IMR-90 (cell line): ENCODE data around the gene GVQW3. TPM values are rescaled to one million over a fixed set of nuclear protein-coding genes. Genes with fewer than 3 reads are reported as not detected.

ENCODE experiments used
- ATAC-seq: fragments of 200-7000 bp; cut with Tn5 transposase; 2 replicates; pipeline ENCODE4 v1.9.1; 2020; ENCODE audit warnings: low read depth, mild to moderate bottlenecking, moderate library complexity
- BruUV-seq: library from RNA; stranded (reverse); fragments of 400-500 nt; replicated peaks from 2 replicates; lab custom pipeline; 2021; lab: Mats Ljungman, UMichigan
- CTCF ChIA-PET: fragments of 300-600 bp; formaldehyde crosslinking; extraction: SDS; loops from one replicate; lab custom pipeline; 2021; ENCODE audit warnings: antibody characterized with exemption; lab: Yijun Ruan, JAX
- POLR2A ChIA-PET: fragments of 300-600 bp; sonication (Branson Sonifier 250); formaldehyde crosslinking; loops from one replicate; lab custom pipeline; 2022; ENCODE audit warnings: antibody characterized with exemption; ENCODE audit not compliant: unreplicated experiment; lab: Charles Lee
- DNase-seq: peaks from one replicate; pipeline ENCODE4 v3.0.0; 2013
- H2AFZ ChIP-seq: replicated peaks from 2 replicates; pipeline ENCODE3; 2013; ENCODE audit warnings: low read length, mild to moderate bottlenecking; ENCODE audit not compliant: poor library complexity
- H2AK5ac ChIP-seq: 2 replicates; pipeline ENCODE4 v1.6.1; 2013; ENCODE audit warnings: low read depth, low read length, inconsistent platforms
- H2AK9ac ChIP-seq: replicated peaks from 2 replicates; pipeline ENCODE3; 2013; ENCODE audit warnings: mild to moderate bottlenecking, low read depth, low read length, moderate library complexity; ENCODE audit not compliant: poor library complexity
- H2BK120ac ChIP-seq: 2 replicates; pipeline ENCODE4 v1.6.1; 2013; ENCODE audit warnings: low read depth, low read length, inconsistent platforms
- H2BK15ac ChIP-seq: 3 replicates; pipeline ENCODE4 v1.6.1; 2013; ENCODE audit warnings: low read depth, low read length, inconsistent platforms
- H2BK20ac ChIP-seq: 2 replicates; pipeline ENCODE4 v1.6.1; 2013; ENCODE audit warnings: low read depth, mild to moderate bottlenecking, inconsistent platforms, low read length, moderate library complexity
- H2BK5ac ChIP-seq: 2 replicates; pipeline ENCODE4 v1.6.1; 2013; ENCODE audit warnings: mild to moderate bottlenecking, low read depth, low read length, inconsistent platforms; ENCODE audit not compliant: poor library complexity, severe bottlenecking
- H3K14ac ChIP-seq: replicated peaks from 2 replicates; pipeline ENCODE4 v1.6.1; 2013; ENCODE audit warnings: low read depth, low read length, inconsistent platforms
- H3K18ac ChIP-seq: 2 replicates; pipeline ENCODE4 v1.6.1; 2013; ENCODE audit warnings: low read depth, low read length, control low read depth
- H3K23ac ChIP-seq: 2 replicates; pipeline ENCODE4 v1.6.1; 2013; ENCODE audit warnings: low read depth, low read length, inconsistent platforms
- H3K27ac ChIP-seq: 2 replicates; pipeline ENCODE4 v1.5.1; 2013; ENCODE audit warnings: mild to moderate bottlenecking, control low read depth, low read length; ENCODE audit not compliant: insufficient read depth
- H3K27me3 ChIP-seq: 2 replicates; pipeline ENCODE4 v1.6.1; 2013; ENCODE audit warnings: low read length; ENCODE audit not compliant: control insufficient read depth, insufficient read depth
- H3K36me3 ChIP-seq: 2 replicates; pipeline ENCODE4 v1.6.1; 2013; ENCODE audit warnings: low read length, mixed read lengths; ENCODE audit not compliant: control insufficient read depth, insufficient read depth
- H3K4ac ChIP-seq: 2 replicates; pipeline ENCODE4 v1.6.1; 2013; ENCODE audit warnings: low read depth, low read length, inconsistent platforms
- H3K4me1 ChIP-seq: 2 replicates; pipeline ENCODE4 v1.6.1; 2013; ENCODE audit warnings: low read length, mixed read lengths; ENCODE audit not compliant: control insufficient read depth, insufficient read depth
- H3K4me2 ChIP-seq: 2 replicates; pipeline ENCODE4 v1.6.1; 2013; ENCODE audit warnings: low read depth, mild to moderate bottlenecking, control low read depth, low read length, moderate library complexity
- H3K4me3 ChIP-seq: 2 replicates; pipeline ENCODE4 v1.5.1; 2013; ENCODE audit warnings: low read depth, mild to moderate bottlenecking, control low read depth, low read length, moderate library complexity; ENCODE audit not compliant: insufficient read depth
- H3K56ac ChIP-seq: 2 replicates; pipeline ENCODE4 v1.6.1; 2013; ENCODE audit warnings: low read length, inconsistent platforms; ENCODE audit not compliant: insufficient read depth; ENCODE audit errors: extremely low read depth
- H3K79me1 ChIP-seq, 2 experiments: 2 replicates each; pipeline ENCODE4 v1.6.1; 2013; ENCODE audit warnings: low read length in 2 of 2, inconsistent platforms in 1 of 2, low read depth in 1 of 2
- H3K9ac ChIP-seq: 2 replicates; pipeline ENCODE4 v1.6.1; 2013; ENCODE audit warnings: low read depth, low read length, control low read depth
- H3K9me1 ChIP-seq: 2 replicates; pipeline ENCODE4 v1.6.1; 2013; ENCODE audit warnings: low read length, inconsistent platforms; ENCODE audit not compliant: insufficient read depth
- H3K9me3 ChIP-seq: 2 replicates; pipeline ENCODE4 v1.6.1; 2013; ENCODE audit warnings: low read length; ENCODE audit not compliant: control insufficient read depth, insufficient read depth
- H4K20me1 ChIP-seq: 2 replicates; pipeline ENCODE4 v1.6.1; 2013; ENCODE audit warnings: low read length, inconsistent platforms; ENCODE audit not compliant: insufficient read depth
- H4K5ac ChIP-seq: 2 replicates; pipeline ENCODE4 v1.6.1; 2013; ENCODE audit warnings: mild to moderate bottlenecking, low read depth, low read length, control low read depth
- H4K8ac ChIP-seq, 2 experiments: 2 replicates each; pipeline ENCODE4 v1.6.1; 2013; ENCODE audit warnings: low read depth in 2 of 2, low read length in 2 of 2, control low read depth in 1 of 2, inconsistent platforms in 1 of 2
- H4K91ac ChIP-seq: 2 replicates; pipeline ENCODE4 v1.6.1; 2013; ENCODE audit warnings: low read depth, low read length, inconsistent platforms; ENCODE audit not compliant: insufficient read depth
- MAFK ChIP-seq: IDR thresholded peaks from 2 replicates; pipeline ENCODE4 v1.6.1; 2012; ENCODE audit warnings: low read depth, low read length, improper control_type of control experiment
- dilution Hi-C: fragments of 300-500 bp; cut with HindIII; formaldehyde crosslinking; loops from one replicate; pipeline ENCODE4 v1.14.3; 2018; ENCODE audit warnings: low sequenced_read_pairs; ENCODE audit not compliant: unreplicated experiment
- in situ Hi-C: fragments of 300-500 bp; cut with MboI; formaldehyde crosslinking; loops from 3 replicates; pipeline ENCODE4 v1.14.3; 2019; ENCODE audit warnings: low sequenced_read_pairs, inconsistent platforms, mixed read lengths
- intact Hi-C: fragments of 100-400 bp; cut with micrococcal nuclease; formaldehyde crosslinking; loops from 2 replicates; pipeline ENCODE4 v1.10.0; 2022
- polyA plus RNA-seq, 3 experiments: library from polyadenylated mRNA; depleted of rRNA; stranded (reverse); fragments of >200 nt; gene quantifications; 2 replicates each; pipeline ENCODE4 v1.2.3, GENCODE V29; 2012; ENCODE audit warnings: low replicate concordance in 1 of 3
- total RNA-seq: library from RNA; depleted of rRNA; stranded (reverse); fragments of >200 nt; gene quantifications from 2 replicates; pipeline ENCODE4 v1.2.3, GENCODE V29; 2012

The GVQW3 gene
- total and polyA plus RNA-seq, 2 of the 4 experiments (the other 2 are of a cell fraction), result 0.96 to 1.1 TPM

DNA sequence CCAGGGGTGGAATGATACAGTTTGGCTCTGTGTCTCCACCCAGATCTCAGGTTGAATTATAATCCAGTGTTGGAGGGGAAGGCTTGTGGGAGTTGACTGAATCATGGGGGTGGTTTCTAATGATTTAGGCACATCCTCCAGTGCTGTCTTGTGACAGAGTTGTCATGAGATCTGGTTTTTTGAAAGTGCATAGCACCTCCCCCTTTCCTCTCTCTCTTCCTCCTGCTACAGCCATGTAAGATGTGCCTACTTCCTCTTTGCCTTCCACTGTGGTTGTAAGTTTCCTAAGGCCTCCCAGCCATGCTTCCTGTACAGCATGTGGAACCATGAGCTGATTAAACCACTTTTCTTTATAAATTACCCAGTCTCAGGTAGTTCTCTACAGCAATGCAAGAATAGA, 45.3 kb upstream of the GVQW3 start:
- H3K9me3 ChIP-seq, result peaks cover 9% of the 10 kb centered on the region
- H3K18ac ChIP-seq, result no peak overlapping the region
- ATAC-seq (no peak), DNase-seq (no peak)
- no peaks in the 10 kb centered on the region for H3K36me3 ChIP-seq
- H3K23ac ChIP-seq, result no peak overlapping the region
- no peak overlapping the region for H2BK20ac ChIP-seq
- ChIA-PET POLR2A (no interaction called here), CTCF (no interaction called here)
- H3K14ac ChIP-seq, result no peak overlapping the region
- no peak overlapping the region for H3K56ac ChIP-seq
- H4K8ac ChIP-seq, result no peak overlapping the region
- H3K4me1 ChIP-seq, result no peaks in the 10 kb centered on the region
- no peak overlapping the region for H3K4ac ChIP-seq
- no peak overlapping the region for H2BK120ac ChIP-seq
- intact Hi-C loops, result no loop called here
- H4K20me1 ChIP-seq, result no peaks in the 10 kb centered on the region; the same call in 1 of the 2 replicates
- dilution Hi-C loops, result no loop called here
- no TSS peak for BruUV-seq
- in situ Hi-C loops, result no loop called here
- no peak overlapping the region for H4K5ac ChIP-seq
- no peak overlapping the region for H2AK5ac ChIP-seq
- no peak overlapping the region for H3K4me2 ChIP-seq
- TF ChIP-seq MAFK, result no peak
- no peaks in the 10 kb centered on the region for H3K79me1 ChIP-seq
- H2BK15ac ChIP-seq, result no peak overlapping the region
- no peaks in the 10 kb centered on the region for H3K9me1 ChIP-seq
- H2AK9ac ChIP-seq, result no peak overlapping the region
- no peak overlapping the region for H3K4me3 ChIP-seq
- H4K91ac ChIP-seq, result no peak overlapping the region
- H2BK5ac ChIP-seq, result no peak overlapping the region
- no peak overlapping the region for H3K27ac ChIP-seq
- H2AFZ ChIP-seq, result no peak overlapping the region
- H3K9ac ChIP-seq, result no peak overlapping the region
- peaks cover 2% of the 10 kb centered on the region; the same call in 1 of the 2 replicates for H3K27me3 ChIP-seq
